HG02840 (cell line): ENCODE measurements around the gene TUBB1.
A peak's percentile ranks its signal among the peaks of the same experiment; 100 is the strongest.

ENCODE experiments used
- ATAC-seq: cut with Tn5 transposase; IDR thresholded peaks from one replicate; pipeline ENCODE4 v1.9.1; 2021; ENCODE audit warnings: mild to moderate bottlenecking, moderate library complexity, moderate number of reproducible peaks; ENCODE audit not compliant: unreplicated experiment, low FRiP score

The TUBB1 gene

GRCh38 chr20:59016795-59017492 lies 2.3 kb upstream of the TUBB1 start:
- no peak for ATAC-seq

- ATAC-seq = no peak
Observed at GRCh38 chr20:59017493-59018231, 1.6 kb upstream of the TUBB1 start.

DNA sequence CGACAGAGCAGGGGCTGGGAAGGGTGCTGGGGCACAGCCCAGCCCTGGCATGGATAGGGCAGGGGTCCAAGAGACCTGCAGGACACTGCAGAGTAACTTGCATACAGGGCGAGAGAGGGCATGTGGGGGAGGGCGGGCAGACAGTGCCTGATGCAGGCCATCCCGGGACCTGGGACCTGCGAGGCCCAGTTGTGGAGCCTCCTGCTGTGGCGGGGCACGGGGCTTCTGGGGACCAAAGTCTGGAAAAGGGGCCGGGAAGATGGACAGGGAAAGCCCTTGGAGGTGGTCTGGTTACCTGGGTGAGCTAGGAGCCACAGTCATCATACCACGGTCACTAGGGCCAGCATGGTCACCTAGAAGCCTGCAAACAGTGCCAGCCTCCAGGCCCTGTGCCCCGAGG lies 412 bp upstream of the TUBB1 start:
- ATAC-seq = no peak

- ATAC-seq = no peak
Observed at GRCh38 chr20:59020938-59021551, 1.8 kb downstream of the TUBB1 start.

GRCh38 chr20:59022754-59023153 lies 3.5 kb downstream of the TUBB1 start:
- no peak for ATAC-seq

DNA sequence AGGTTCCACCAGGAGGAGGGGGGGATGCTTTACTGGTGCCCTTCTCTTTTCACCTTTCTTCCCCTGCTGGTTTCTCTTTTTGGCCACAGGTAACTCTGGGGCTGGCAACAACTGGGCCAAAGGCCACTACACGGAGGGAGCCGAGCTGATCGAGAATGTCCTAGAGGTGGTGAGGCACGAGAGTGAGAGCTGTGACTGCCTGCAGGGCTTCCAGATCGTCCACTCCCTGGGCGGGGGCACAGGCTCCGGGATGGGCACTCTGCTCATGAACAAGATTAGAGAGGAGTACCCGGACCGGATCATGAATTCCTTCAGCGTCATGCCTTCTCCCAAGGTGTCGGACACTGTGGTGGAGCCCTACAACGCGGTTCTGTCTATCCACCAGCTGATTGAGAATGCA lies 4.4 kb downstream of the TUBB1 start:
- ATAC-seq = no peak

- no peak for ATAC-seq
Observed at GRCh38 chr20:59024111-59024530, 4.9 kb downstream of the TUBB1 start.

- no peak for ATAC-seq
Observed at GRCh38 chr20:59025086-59025485, 5.9 kb downstream of the TUBB1 start.

GRCh38 chr20:59025511-59025910 lies 6.3 kb downstream of the TUBB1 start:
- ATAC-seq = no peak

- no peak for ATAC-seq
Observed at GRCh38 chr20:59026904-59027740, 7.9 kb downstream of the TUBB1 start.

DNA sequence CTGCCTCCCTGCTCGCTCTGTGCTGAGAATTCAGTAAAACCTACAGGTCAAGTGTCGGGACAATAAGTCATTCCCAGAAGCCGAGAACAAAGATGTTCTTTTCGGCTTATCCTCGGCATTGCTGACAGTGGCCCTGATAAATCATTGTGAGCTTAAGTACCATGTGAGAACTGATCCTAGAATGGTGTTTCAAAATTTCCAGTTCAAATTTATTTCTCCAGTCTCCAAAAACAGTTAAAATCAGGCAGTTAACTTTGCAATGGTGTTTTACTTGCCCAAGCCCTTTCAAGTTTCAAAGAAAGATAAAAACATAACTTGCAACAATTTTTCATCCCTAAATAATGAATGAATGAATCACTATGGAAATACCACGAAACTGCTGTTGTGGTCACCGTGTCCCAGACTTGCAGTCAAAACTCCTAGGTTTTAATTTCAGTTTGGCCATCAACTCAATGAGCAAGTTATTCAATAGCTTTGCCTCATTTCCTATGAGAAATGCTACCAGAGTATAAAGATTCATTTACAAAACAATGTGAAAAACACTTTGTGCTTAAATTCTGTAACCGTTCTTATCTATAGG lies 8.6 kb downstream of the TUBB1 start:
- ATAC-seq = no peak

DNA sequence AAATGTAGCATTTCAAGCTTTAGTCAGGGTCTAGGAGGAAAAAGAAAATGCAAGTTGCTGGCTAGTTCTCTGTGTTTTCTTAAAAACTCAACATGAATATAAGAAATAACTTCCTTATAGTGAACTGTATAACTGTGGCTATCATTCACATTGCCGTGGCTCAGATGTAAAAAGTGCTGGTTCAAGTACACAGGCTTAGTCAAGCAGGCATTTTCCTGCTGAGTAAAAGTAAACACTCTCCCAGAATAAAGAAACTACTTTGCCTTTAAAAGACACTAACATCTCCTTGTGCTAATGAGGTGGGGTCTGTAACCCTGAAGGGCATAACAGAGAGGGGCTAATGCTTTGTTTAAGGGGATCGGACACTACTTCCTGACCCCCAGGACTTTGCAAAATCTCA lies 9.6 kb downstream of the TUBB1 start:
- no peak for ATAC-seq

GRCh38 chr20:59030911-59031563 lies 11.8 kb downstream of the TUBB1 start:
- no peak for ATAC-seq

GRCh38 chr20:59031564-59032022 lies 12.4 kb downstream of the TUBB1 start:
- ATAC-seq = no peak

DNA sequence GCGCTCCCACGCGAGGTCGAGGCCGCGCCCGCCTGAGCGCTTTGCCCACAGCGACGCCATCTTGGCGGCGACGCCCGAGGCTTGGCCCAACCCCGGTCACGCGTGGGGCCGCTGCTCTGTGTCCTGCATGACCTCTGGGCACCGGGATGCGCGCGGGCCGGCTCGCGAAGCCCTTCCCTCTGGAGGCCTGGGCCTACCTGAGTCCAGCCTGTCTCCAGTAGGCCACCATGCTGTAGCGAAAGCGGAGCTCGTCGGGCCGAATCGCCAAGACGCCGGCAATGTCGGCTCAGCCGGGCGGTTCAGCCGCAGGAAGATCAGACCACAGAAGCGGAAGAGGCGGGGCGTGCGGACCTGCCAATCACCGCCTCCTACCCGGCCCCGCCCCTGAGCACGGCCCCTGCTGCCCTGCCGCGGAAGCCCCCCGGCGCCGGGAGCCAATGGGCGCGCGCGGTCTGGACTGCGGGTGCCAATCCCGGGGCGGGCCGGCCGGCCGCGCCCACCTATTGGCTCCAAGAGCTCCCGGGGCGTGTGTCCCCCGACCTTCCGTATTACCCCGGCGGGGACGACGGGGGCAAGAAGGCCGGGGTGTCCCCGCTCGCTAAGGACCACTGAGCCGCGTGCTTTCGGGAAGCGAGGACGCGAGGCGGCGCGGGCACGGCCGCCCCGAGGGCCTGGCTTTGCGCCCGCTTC lies 12.9 kb downstream of the TUBB1 start, which contains the start of gene ATP5F1E:
TSS of gene ATP5F1E (minus strand) at position 313 of the 690 bp plus-strand sequence. CDS start at position 229, 84 bp downstream.
- ATAC-seq = peak; percentile 92

DNA sequence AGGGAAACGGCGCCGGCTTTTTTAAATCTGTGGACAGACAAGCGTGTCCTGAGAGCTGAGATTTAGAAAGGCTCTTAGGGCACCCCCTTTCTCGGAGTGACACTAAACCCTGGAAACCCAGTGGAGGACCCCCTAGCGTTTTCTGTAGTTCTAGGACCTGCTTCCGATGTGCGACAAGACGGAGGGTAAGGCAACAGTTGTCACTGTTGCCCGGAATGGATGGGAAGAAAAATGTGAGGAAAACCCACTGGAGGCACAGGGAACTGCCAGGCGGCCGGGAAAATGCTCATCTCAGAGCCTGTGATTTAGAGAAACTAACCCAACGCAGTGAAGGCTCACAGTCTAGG lies 13.5 kb downstream of the TUBB1 start:
- ATAC-seq = no peak

GRCh38 chr20:59033093-59033492 lies 13.9 kb downstream of the TUBB1 start:
- no peak for ATAC-seq

GRCh38 chr20:59033616-59034165 lies 14.5 kb downstream of the TUBB1 start:
- ATAC-seq = no peak

DNA sequence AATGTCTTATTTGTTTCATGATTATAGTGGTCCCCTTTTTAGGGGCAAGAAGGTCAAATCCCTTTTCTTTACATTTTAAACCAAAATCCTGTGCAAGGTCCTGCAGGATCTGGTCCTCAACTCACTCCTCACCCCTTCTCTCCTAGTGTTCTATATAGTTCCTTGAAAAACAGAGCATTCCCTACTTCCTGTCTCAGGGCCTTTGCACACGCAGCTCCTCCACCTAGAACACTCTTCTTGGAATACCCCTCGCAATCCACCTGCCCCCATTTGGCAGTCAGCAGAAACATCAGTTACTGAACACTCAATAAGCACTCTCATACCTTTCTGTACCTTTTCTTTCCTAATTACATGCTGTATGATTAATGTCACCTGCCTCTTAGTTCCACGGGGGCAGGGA lies 16.2 kb downstream of the TUBB1 start:
- no peak for ATAC-seq
